GM12872 (cell line): ENCODE results near the gene AK2.

Experiments
- TF ChIP-seq, protein P1 (sequence below): IDR thresholded peaks from 3 replicates; pipeline ENCODE4 v1.5.1; 2011; ENCODE audit warnings: low read depth, mild to moderate bottlenecking, low read length, moderate library complexity; ENCODE audit not compliant: insufficient read depth

AK2 gene

DNA sequence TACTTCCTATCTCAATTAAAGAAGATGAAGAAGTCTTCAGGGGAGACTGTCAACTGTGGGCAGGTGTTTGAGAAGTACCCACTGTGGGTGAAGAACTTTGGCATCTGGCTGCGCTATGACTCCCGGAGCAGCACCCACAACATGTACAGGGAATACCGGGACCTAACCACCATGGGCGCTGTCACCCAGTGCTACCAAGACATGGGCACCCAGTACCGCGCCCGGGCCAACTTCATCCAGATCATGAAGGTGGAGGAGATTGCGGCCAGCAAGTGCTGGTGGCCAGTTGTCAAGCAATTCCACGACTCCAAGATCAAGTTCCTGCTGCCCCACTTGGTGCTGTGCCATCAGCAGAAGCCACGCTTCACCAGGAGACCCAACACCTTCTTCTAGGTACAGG lies 56.6 kb downstream of the AK2 start:
- TF ChIP-seq, protein P1, sequence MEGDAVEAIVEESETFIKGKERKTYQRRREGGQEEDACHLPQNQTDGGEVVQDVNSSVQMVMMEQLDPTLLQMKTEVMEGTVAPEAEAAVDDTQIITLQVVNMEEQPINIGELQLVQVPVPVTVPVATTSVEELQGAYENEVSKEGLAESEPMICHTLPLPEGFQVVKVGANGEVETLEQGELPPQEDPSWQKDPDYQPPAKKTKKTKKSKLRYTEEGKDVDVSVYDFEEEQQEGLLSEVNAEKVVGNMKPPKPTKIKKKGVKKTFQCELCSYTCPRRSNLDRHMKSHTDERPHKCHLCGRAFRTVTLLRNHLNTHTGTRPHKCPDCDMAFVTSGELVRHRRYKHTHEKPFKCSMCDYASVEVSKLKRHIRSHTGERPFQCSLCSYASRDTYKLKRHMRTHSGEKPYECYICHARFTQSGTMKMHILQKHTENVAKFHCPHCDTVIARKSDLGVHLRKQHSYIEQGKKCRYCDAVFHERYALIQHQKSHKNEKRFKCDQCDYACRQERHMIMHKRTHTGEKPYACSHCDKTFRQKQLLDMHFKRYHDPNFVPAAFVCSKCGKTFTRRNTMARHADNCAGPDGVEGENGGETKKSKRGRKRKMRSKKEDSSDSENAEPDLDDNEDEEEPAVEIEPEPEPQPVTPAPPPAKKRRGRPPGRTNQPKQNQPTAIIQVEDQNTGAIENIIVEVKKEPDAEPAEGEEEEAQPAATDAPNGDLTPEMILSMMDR, result no peak

DNA sequence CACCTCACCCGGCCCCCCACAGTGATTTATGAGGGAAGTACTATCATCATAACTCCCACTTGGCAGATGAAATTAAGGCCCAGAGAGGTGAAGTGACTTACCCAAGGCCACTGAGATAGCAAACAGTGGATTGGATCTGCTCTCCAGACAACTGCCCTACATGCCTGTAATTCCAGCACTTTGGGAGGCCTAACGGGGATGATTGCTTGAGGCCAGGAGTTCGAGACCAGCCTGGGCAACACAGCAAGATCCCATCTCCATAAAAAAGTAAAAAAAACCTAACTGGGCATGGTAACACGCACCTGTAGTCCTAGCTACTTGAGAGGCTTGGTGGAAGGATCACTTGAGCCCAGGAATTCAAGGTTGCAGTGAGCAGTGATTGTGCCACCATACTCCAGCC lies 57.8 kb downstream of the AK2 start:
- TF ChIP-seq, protein P1, result no peak

DNA sequence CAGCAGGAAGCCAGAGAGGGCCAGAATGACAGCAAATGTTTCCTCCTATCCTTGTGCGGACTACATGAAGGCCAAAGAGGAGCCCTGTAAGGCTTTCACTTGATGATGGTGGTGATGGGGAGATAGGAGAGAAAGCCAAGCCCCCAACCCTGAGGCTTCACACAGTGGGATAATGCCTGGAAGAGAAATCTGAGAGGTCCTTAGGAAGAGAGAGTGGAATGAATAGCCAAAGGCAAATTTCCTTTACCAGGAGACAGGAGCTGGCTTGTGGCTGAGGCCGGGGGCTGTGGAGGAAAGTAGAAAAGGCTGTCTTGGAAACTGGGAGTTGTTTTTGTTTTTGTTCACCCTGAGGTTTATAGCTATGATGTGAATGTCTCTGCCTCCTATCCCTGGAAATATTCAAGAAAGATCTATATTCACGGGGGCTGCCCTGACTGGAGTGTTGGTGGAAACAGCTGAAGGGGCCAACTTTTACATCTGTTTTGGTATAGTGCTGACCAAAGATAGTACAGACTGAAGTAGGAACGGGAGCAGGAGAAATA lies 59.1 kb downstream of the AK2 start:
- TF ChIP-seq, protein P1, result no peak

DNA sequence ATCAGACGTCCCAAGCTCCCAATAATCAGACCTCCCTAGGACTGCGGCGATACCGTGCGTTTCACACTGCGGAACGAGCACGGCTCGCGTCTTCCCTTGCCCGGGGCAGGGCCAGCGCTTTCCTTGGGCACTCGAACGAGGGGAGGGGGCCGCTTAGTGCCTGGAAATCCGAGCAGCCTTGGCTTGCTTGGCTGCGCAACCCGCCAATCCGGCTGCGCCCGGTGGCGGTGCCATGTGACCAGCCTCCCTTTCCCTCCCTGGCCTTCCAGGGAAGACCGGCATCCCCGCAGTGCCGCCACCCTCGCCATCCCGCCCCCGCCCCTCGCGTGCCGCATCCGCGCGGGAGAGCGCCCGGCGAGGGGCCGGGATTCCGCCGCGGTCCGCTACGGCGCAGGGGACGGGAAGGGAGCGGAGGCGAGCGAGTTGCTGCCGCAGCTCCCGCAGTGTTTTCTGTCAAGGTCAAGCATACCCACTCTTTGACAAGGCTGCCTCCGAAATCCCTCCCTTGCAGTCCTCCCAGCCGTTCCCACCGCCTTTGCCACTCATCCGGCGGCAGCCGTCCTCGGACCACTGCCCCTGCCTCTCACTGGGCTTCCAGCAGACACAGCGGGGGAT lies 63.8 kb downstream of the AK2 start:
- TF ChIP-seq, protein P1, result no peak

DNA sequence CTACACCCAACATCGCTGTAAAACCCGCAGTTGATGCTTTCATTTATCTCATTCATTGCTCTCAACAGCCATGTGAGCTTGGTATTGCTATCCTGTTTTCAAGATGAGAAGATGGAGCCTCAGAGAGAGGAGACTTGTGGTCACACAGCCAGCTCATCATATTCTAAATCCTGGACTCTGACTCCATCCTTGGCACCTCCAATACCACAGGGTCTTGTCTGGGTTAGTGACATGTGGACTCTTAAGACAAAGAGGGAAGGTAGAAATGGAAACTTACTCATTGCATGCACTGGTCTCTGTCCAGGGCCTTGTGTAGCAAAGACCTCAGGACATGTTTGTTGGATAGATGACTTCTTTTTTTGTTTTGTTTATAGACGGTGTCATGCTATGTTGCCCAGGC lies 65.1 kb downstream of the AK2 start:
- TF ChIP-seq, protein P1, result no peak

DNA sequence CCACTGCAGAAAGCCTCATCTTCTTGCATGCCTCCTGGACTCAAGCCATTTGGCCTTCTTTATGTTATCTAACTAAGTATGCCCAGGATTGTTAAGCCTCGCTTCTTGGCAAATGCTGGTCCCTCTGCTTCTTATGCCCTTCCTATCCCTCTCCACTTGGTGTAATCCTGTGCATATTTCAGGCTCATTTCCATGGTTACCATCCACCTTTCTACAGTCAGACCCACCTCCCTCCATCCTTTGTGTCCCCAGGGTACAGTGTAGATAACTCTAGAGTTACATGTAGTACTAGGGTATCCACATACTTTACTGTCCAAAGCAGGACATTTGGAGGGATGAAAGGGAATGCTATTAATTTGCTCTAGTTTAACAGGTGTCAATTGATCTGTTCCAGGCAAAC lies 65.5 kb downstream of the AK2 start:
- TF ChIP-seq, protein P1, result no peak

DNA sequence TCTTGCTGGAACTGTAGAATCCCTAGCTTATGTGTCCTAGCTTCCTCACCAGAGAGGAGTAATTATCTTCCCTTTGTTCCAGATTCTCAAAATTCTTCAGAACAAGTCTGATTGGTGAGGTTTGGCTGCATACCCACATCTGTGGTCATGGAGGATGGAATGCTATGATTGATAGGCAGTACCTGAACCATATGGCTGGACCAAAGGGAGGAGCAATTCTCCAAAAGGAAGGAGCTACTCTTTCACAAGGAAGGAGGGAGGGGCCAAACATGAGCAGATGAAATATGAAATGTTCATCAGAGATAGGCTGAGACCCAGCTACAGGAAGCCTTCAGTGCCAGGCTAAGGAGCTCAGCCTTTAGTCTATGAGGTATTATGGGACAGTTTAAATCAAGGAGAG lies 67.1 kb downstream of the AK2 start:
- TF ChIP-seq, protein P1, result no peak
